Fibroblast of lung (primary cell): Measurements from ENCODE around the gene BCAR1. TPM values are rescaled to one million over a fixed set of nuclear protein-coding genes. Genes with fewer than 3 reads are reported as not detected.

Experiments
- DNase-seq, 2 donors: peaks; one replicate each; pipeline versions ENCODE4 v3.0.0 to v3.0.0-alpha.2; 2010; ENCODE audit warnings: low read depth in 2 of 2
- H2AFZ ChIP-seq: 2 replicates; pipeline ENCODE4 v1.5.1; 2012; ENCODE audit warnings: low read length, control low read depth, inconsistent platforms
- H3K27ac ChIP-seq: 2 replicates; pipeline ENCODE4 v1.5.1; 2011; ENCODE audit warnings: low read length, control low read depth; ENCODE audit not compliant: insufficient read depth
- H3K27me3 ChIP-seq: 2 replicates; pipeline ENCODE4 v1.5.1; 2011; ENCODE audit warnings: mild to moderate bottlenecking, low read length; ENCODE audit not compliant: control insufficient read depth, insufficient read depth
- H3K36me3 ChIP-seq: 2 replicates; pipeline ENCODE4 v1.5.1; 2011; ENCODE audit warnings: low read length; ENCODE audit not compliant: control insufficient read depth, insufficient read depth
- H3K4me1 ChIP-seq: 2 replicates; pipeline ENCODE4 v1.5.1; 2011; ENCODE audit warnings: low read length; ENCODE audit not compliant: control insufficient read depth, insufficient read depth; ENCODE audit errors: extremely low read depth
- H3K4me2 ChIP-seq: 2 replicates; pipeline ENCODE4 v1.5.1; 2011; ENCODE audit warnings: low read length, control low read depth; ENCODE audit not compliant: insufficient read depth; ENCODE audit errors: extremely low read depth
- H3K4me3 ChIP-seq, 4 experiments: fragments of 200-600 bp in 1 of 4; sonication (generic) in 1 of 4; replicated peaks in 1 of 4; 2 replicates each; pipeline ENCODE4 v1.5.1; 2011 to 2016; ENCODE audit warnings: low read length in 4 of 4, low read depth in 3 of 4, mild to moderate bottlenecking in 3 of 4, control low read depth in 2 of 4, inconsistent platforms in 1 of 4, mixed read lengths in 1 of 4; ENCODE audit not compliant: insufficient read depth in 1 of 4; ENCODE audit errors: control extremely low read depth in 1 of 4
- H3K79me2 ChIP-seq: 2 replicates; pipeline ENCODE4 v1.5.1; 2012; ENCODE audit warnings: mild to moderate bottlenecking, low read length, inconsistent platforms; ENCODE audit not compliant: control insufficient read depth, insufficient read depth
- H3K9ac ChIP-seq: 2 replicates; pipeline ENCODE4 v1.5.1; 2011; ENCODE audit warnings: mild to moderate bottlenecking, low read length, control low read depth; ENCODE audit not compliant: insufficient read depth
- H3K9me3 ChIP-seq: 2 replicates; pipeline ENCODE4 v1.5.1; 2012; ENCODE audit warnings: low read depth, low read length; ENCODE audit not compliant: control insufficient read depth, insufficient read depth
- H4K20me1 ChIP-seq: 2 replicates; pipeline ENCODE4 v1.5.1; 2011; ENCODE audit warnings: low read length; ENCODE audit not compliant: control insufficient read depth, insufficient read depth; ENCODE audit errors: extremely low read depth
- EZH2 ChIP-seq: IDR thresholded peaks from 2 replicates; pipeline ENCODE4 v1.5.1; 2012; ENCODE audit warnings: low read length, control low read depth, mild to moderate bottlenecking; ENCODE audit errors: missing control alignments
- polyA plus RNA-seq, 2 donors: library from polyadenylated mRNA; depleted of rRNA in 1 of 2; stranded (reverse) in 1 of 2; unstranded in 1 of 2; fragments of >200 nt; gene quantifications; 2 replicates each; pipeline ENCODE4 v1.2.1, GENCODE V29; 2011 to 2012; ENCODE audit warnings: missing spikeins in 1 of 2
- total RNA-seq: library from RNA; depleted of rRNA; stranded (reverse); fragments of >200 nt; gene quantifications from 2 replicates; pipeline ENCODE4 v1.2.1, GENCODE V29; 2014
- TF ChIP-seq, protein P1 (sequence below), 2 donors: IDR thresholded peaks in 1 of 2; conservative IDR thresholded peaks in 1 of 2; 1 replicate in 1 of 2; 2 replicates in 1 of 2; pipeline ENCODE4 v1.5.1; 2011 to 2012; ENCODE audit warnings: low read length in 2 of 2, control low read depth in 1 of 2, inconsistent platforms in 1 of 2, low read depth in 1 of 2, mild to moderate bottlenecking in 1 of 2

The BCAR1 gene
- total and polyA plus RNA-seq, 2 donors (not counting 1 experiment from before 2014, with no cell fraction given): 36.8 to 66.5 TPM

GRCh38 chr16:75219838-75220237 is 31.6 kb downstream of the BCAR1 start:
- no peak for TF ChIP-seq EZH2
- TF ChIP-seq, protein P1, sequence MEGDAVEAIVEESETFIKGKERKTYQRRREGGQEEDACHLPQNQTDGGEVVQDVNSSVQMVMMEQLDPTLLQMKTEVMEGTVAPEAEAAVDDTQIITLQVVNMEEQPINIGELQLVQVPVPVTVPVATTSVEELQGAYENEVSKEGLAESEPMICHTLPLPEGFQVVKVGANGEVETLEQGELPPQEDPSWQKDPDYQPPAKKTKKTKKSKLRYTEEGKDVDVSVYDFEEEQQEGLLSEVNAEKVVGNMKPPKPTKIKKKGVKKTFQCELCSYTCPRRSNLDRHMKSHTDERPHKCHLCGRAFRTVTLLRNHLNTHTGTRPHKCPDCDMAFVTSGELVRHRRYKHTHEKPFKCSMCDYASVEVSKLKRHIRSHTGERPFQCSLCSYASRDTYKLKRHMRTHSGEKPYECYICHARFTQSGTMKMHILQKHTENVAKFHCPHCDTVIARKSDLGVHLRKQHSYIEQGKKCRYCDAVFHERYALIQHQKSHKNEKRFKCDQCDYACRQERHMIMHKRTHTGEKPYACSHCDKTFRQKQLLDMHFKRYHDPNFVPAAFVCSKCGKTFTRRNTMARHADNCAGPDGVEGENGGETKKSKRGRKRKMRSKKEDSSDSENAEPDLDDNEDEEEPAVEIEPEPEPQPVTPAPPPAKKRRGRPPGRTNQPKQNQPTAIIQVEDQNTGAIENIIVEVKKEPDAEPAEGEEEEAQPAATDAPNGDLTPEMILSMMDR (conservative IDR thresholded peaks at IDR 0.05 in 1 of 2, IDR thresholded peaks at IDR 0.05 in 1 of 2; ENCODE audit: low read depth in 1 of 2, low read length in 2 of 2): no peak
- no peak overlapping the region for H3K9ac ChIP-seq
- no peak overlapping the region for H2AFZ ChIP-seq
- H3K9me3 ChIP-seq: no peaks in the 10 kb centered on the region
- no peak for DNase-seq
- H3K27ac ChIP-seq: no peak overlapping the region
- H3K27me3 ChIP-seq: no peaks in the 10 kb centered on the region
- H3K79me2 ChIP-seq: no peaks in the 10 kb centered on the region
- H3K4me2 ChIP-seq: peak overlapping the region; percentile 59
- H4K20me1 ChIP-seq: no peaks in the 10 kb centered on the region
- H3K4me3 ChIP-seq: no peak overlapping the region
- no peaks in the 10 kb centered on the region for H3K4me1 ChIP-seq
- H3K36me3 ChIP-seq: no peaks in the 10 kb centered on the region

- no peak overlapping the region for H2AFZ ChIP-seq
- no peaks in the 10 kb centered on the region for H3K79me2 ChIP-seq
- H3K27me3 ChIP-seq: no peaks in the 10 kb centered on the region
- DNase-seq: no peak
- TF ChIP-seq, protein P1 (conservative IDR thresholded peaks at IDR 0.05 in 1 of 2, IDR thresholded peaks at IDR 0.05 in 1 of 2; ENCODE audit: low read depth in 1 of 2, low read length in 2 of 2): no peak
- TF ChIP-seq EZH2: no peak
- no peaks in the 10 kb centered on the region for H3K4me1 ChIP-seq
- no peak overlapping the region for H3K4me2 ChIP-seq
- H3K4me3 ChIP-seq: no peak overlapping the region
- H4K20me1 ChIP-seq: no peaks in the 10 kb centered on the region
- H3K9me3 ChIP-seq: no peaks in the 10 kb centered on the region
- no peak overlapping the region for H3K9ac ChIP-seq
- H3K27ac ChIP-seq: no peak overlapping the region
- H3K36me3 ChIP-seq: no peaks in the 10 kb centered on the region
Observed at GRCh38 chr16:75219088-75219487, 32.3 kb downstream of the BCAR1 start.

- H3K9me3 ChIP-seq: no peaks in the 10 kb centered on the region
- DNase-seq: no peak
- no peak within 1 kb of the TSS for H3K27ac ChIP-seq
- H3K4me1 ChIP-seq: no peaks in the 10 kb centered on the region
- no peaks in the 10 kb centered on the region for H3K27me3 ChIP-seq
- no peaks in the 10 kb centered on the region for H3K36me3 ChIP-seq
- no peak within 1 kb of the TSS for H3K9ac ChIP-seq
- no peaks in the 10 kb centered on the region for H4K20me1 ChIP-seq
- H2AFZ ChIP-seq: no peak within 1 kb of the TSS
- H3K4me2 ChIP-seq: peak within 1 kb of the TSS; percentile 59
- H3K79me2 ChIP-seq: no peaks in the 10 kb centered on the region
- H3K4me3 ChIP-seq: no peak within 1 kb of the TSS
- TF ChIP-seq, protein P1 (conservative IDR thresholded peaks at IDR 0.05 in 1 of 2, IDR thresholded peaks at IDR 0.05 in 1 of 2; ENCODE audit: low read depth in 1 of 2, low read length in 2 of 2): no peak
- TF ChIP-seq EZH2: no peak
Observed at GRCh38 chr16:75218256-75219076, 33.0 kb downstream of the BCAR1 start, which contains the start of gene CTRB1. TSS of gene CTRB1 (plus strand) at chr16:75218988. CDS start at chr16:75219008, 20 bp downstream.
